ENCODE measurements around the gene SIX5.
"Not testable (repeated sequence)": the region's sequence is repeated elsewhere in the genome, so short reads cannot be mapped to it uniquely, and the experiment has no call there.

Gene SIX5

GRCh38 chr19:45753548-45753947 lies 15.5 kb downstream of the SIX5 start:
- DNase-seq: no peak

- DNase-seq: no peak
Measured at GRCh38 chr19:45752639-45753038, 16.4 kb downstream of the SIX5 start.

DNA sequence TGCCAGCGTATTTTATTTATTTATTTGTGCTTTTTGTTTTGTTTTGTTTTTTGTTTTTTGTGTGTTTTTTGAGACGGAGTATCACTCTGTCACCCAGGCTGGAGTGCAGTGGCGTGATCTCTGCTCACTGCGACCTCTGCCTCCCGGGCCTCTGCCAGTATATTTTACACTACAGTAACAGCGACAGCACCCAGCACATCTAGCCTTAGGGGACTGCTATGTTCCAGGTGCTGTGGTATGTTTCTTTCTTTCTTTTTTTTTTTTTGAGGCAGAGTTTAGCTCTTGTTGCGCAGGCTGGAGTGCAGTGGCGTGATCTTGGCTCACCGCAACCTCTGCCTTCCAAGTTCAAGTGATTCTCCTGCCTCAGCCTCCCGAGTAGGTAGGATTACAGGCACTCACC lies 17.6 kb downstream of the SIX5 start:
- not testable (repeated sequence) for DNase-seq

DNA sequence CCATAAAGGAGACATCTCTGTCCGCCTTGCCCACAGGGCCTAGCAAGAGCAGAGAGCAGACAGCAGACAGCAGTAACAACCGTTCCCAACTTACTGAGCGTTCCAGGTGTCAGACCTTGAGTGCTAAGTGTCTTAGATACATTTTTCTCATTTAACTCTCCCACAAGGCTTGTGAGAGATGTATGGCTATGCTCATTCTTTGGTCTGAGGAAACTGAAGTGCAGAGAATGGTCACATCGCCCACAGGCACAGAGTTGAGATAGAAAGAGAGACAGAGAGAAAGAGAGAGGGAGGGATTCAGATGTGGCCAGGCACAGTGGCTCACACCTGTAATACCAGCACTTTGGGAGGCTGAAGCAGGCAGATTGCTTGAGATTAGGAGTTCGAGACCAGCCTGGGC lies 21.5 kb downstream of the SIX5 start:
- no peak for DNase-seq

GRCh38 chr19:45746866-45747265 lies 22.2 kb downstream of the SIX5 start:
- DNase-seq: no peak

DNA sequence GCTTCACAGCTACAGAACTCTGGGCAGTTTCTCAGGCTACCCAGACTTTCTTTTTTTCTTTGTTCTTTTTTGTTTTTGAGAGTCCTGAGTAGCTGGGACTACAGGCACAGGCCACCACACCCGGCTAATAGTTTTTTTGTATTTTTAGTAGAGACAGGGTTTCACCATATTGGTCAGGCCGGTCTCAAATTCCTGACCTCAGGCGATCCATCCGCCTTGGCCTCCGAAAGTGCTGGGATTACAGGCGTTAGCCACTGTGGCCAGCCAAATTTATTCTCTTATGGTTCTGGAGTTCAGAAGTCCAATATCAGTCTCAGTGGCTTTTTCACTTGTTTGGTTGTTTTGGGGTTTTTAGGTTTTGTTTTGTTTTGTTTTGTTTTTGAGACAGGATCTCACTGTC lies 23.4 kb downstream of the SIX5 start:
- DNase-seq: no peak

DNA sequence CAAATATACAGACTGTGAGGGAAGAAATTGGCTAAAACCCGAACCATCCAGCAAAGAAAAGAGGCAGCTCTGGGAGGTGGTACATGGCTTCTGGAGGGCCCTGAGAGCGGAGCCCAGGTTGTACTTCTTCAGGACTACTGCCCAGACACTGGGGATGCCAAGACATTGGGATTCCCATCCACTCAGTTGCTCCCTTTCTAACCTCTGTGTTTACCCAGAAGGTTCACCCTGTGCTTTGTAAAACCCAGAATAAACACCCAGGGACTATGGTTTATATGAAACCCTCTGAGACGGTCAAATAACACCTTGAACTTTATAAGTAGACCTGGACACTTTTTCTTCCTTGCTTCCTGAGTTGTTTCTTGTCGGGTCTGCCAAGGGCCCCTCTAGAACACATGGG lies 26.1 kb downstream of the SIX5 start:
- DNase-seq: no peak

DNA sequence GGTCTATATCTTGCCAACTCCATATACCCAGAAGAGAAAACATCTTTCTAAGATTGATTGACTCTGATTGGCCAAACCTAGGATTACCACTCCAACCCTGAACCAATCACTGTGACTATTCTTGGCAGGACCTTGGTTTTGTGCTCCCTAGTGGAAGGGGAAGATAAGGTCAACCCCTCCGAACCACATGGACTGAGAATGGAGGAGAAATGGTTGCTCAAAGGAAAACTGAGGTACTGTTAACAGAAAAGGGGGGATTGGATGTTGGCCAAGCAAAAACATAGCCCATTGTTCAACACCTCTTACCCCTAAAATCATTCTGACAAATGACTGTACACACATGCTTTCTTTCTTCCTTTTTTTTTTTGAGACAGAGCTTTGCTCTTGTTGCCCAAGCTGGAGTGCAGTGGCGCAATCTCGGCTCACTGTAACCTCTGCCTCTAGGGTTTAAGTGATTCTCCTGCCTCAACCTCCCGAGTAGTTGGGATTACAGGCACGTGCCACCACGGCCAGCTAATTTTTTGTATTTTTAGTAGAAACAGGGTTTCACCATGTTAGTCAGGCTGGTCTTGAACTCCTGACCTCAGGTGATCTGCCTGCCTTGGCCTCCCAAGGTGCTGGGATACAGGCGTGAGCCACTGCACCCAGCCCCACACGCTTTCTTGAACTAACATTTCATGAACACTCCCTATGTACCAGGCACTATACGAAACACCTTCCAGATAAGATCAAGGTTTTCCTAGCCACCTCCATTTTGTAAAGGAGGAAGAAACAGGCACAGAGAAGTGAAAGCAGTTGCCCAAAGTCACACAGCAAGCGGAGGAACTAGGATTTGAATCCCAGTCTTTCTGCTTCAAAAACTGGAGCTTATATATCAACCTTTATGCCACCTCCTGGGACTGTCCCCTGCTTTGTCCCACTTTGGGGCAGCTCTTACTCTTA lies 29.3 kb downstream of the SIX5 start:
- DNase-seq: no peak

GRCh38 chr19:45733160-45733810 lies 35.8 kb downstream of the SIX5 start, which contains the start of gene MEIOSIN:
Gene MEIOSIN (plus strand): TSS chr19:45733439. CDS start chr19:45735377, 1,938 bp downstream.
- DNase-seq: no peak

DNA sequence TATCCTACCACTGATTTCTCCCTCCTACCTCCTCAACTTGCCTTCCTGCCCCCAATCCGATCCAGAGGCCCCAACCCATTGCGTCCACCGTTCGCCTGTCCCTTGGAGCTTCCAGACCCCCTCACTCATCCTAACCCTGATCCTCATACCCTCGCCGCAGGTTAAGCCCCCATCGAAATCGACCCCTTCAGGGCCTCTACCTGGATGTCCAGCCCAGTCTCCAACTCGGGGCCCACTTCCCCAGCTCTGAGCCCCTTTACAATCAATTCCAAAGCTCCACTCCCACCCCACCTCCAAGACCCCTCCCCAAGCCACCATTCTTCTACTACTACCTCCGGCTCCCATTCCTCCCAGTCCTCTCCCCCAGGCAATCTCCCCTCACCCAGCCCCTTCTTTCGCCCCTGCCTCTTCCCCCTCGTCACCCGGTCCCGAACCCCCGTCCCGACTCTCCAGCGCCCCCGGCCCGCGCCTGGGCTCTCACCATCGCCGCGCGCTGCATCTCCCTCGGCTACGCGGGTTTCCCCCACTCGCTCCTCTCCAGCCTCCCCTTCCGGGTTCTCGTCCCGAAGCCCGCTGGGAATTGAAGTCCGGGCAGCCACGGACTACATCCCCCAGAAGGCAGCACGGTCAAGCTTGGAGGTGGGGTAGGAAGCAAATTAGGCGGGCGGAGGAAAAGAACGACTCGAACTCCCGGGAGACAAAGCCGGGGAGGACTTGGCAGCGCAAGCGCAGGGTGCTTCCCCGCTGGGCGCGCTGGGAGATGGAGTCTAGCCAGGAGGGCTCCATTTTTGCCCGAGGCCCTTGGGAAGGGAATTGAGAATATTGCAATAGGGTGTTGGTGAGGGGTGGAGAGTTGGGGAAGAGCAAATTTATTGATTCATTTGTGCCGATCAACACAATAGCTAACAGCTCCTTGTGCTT lies 38.4 kb downstream of the SIX5 start, which contains the start of gene FBXO46:
Gene FBXO46 (minus strand): TSS at position 529 of the 921 bp plus-strand sequence. CDS start 17,401 bp downstream, outside the sequence.
- peak; percentile 93 to 96 for DNase-seq

- peak; percentile 35 to 49 for DNase-seq
Measured at GRCh38 chr19:45729800-45730290, 39.2 kb downstream of the SIX5 start.

DNA sequence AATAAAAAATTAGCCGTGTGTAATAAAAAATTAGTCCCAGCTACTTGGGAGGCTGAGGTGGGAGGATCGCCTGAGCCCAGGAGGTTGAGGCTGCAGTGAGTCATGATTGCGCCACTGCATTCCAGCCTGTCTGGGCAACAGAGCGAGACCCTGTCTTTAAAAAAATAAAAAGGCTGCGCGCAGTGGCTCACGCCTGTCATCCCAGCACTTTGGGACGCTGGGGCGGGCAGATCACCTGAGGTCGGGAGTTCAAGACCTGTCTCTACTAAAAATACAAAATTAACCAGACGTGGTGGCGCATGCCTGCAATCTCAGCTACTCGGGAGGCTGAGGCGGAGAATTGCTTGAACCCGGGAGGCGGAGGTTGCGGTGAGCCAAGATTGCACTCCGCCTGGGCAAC lies 40.4 kb downstream of the SIX5 start:
- DNase-seq: not testable (repeated sequence)

DNA sequence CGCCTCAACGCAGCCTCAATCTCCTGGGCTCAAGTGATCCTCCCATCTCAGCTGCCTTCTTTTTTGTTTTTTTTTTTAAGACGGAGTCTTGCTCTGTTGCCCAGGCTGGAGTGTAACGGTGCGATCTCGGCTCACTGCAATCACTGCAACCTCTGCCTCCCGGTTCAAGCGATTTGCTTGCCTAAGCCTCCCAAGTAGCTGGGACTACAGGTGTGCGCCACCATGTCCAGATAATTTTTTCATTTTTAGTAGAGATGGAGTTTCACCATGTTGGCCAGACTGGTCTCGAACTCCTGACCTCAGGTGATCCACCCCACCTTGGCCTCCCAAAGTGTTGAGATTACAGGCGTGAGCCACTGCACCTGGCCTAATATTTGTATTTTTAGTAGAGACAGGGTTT lies 49.0 kb downstream of the SIX5 start:
- not testable (repeated sequence) for DNase-seq

- DNase-seq: peak in 1 of 2 experiments; percentile 10
Measured at GRCh38 chr19:45717983-45718650, 50.9 kb downstream of the SIX5 start.

- DNase-seq: peak; percentile 97 to 98
Measured at GRCh38 chr19:45717131-45717982, 51.7 kb downstream of the SIX5 start.

DNA sequence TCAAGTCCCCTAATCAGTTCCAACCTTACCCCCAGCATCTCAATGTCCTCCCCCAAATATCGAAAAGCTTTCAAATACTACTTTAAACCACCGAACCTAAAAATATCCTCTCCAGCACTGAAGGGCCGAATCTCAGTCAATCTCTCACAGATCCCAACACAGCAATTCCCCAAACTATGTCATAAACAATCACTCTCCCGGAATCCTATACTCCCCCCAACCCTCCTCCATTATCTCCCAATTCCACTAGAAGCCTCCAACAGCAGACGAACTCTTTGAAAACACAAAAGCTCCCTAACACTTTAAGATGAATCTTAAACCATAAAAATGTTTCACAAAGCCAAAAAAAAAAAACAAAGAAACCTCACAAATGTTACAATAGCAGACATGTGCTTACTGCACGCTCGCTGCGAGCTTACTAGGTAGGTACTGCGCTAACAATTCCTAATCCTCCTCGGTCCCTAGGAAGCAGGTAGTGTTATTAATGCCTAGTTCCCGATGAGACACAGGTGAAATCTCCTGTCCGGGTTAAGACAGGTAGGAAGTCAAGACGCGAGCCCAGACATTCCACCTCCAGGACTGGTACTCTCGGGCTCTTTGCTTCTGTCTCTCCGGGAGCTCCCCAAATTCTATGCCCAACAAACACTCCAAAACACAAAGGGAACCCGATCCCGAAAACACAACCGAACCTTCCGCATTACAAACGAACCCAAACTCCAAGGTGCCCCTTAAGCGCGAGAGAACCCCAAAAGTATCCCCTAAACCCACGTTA lies 52.5 kb downstream of the SIX5 start:
- DNase-seq: peak; percentile 24 to 38

DNA sequence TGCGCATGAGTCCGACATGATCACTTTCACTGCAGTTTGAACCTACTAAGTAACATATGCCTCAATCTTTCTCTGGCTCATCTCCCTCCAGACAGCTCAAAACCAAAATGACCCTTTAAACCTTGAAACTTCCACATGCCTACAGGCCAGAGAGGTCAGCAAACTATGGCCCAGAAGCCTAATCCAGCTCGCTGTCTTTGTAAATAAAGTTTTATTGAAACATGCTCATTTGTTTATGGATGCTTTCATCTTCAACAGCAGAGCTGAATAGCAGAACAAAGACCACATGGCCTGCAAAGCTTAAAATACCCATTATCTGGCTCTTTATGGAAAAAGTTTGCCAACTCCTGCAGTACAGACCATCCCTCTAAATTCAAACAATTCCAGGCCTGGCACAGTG lies 53.9 kb downstream of the SIX5 start:
- DNase-seq: no peak
